ENCODE measurements around the gene SNAP47.

The SNAP47 gene

GRCh38 chr1:227794817-227795192 is 59.6 kb downstream of the SNAP47 start:
- TF ChIP-seq CTCF (IDR thresholded peaks at IDR 0.05; ENCODE audit: low read depth, low read length, missing control alignments), result no peak
- H3K4me3 ChIP-seq (ENCODE audit: low read depth, low read length), result no peak overlapping the region
- no peak for DNase-seq (ENCODE audit: low read depth)

GRCh38 chr1:227795732-227796131 is 60.5 kb downstream of the SNAP47 start:
- H3K4me3 ChIP-seq (ENCODE audit: low read depth, low read length), result no peak overlapping the region
- no peak for TF ChIP-seq CTCF (IDR thresholded peaks at IDR 0.05; ENCODE audit: low read depth, low read length, missing control alignments)
- no peak for DNase-seq (ENCODE audit: low read depth)

- TF ChIP-seq CTCF (IDR thresholded peaks at IDR 0.05; ENCODE audit: low read depth, low read length, missing control alignments), result no peak
- H3K4me3 ChIP-seq (ENCODE audit: low read depth, low read length), result no peak overlapping the region
- no peak for DNase-seq (ENCODE audit: low read depth)
Measured at GRCh38 chr1:227796359-227796915, 61.2 kb downstream of the SNAP47 start.

- H3K4me3 ChIP-seq (ENCODE audit: low read depth, low read length), result no peak overlapping the region
- no peak for DNase-seq (ENCODE audit: low read depth)
- no peak for TF ChIP-seq CTCF (IDR thresholded peaks at IDR 0.05; ENCODE audit: low read depth, low read length, missing control alignments)
Measured at GRCh38 chr1:227797144-227797543, 61.9 kb downstream of the SNAP47 start.

GRCh38 chr1:227797625-227798024 is 62.4 kb downstream of the SNAP47 start:
- no peak for TF ChIP-seq CTCF (IDR thresholded peaks at IDR 0.05; ENCODE audit: low read depth, low read length, missing control alignments)
- DNase-seq (ENCODE audit: low read depth), result no peak
- no peak overlapping the region for H3K4me3 ChIP-seq (ENCODE audit: low read depth, low read length)

GRCh38 chr1:227798078-227798802 is 63.0 kb downstream of the SNAP47 start:
- no peak for DNase-seq (ENCODE audit: low read depth)
- H3K4me3 ChIP-seq (ENCODE audit: low read depth, low read length), result no peak overlapping the region
- TF ChIP-seq CTCF (IDR thresholded peaks at IDR 0.05; ENCODE audit: low read depth, low read length, missing control alignments), result no peak

- DNase-seq (ENCODE audit: low read depth), result no peak
- TF ChIP-seq CTCF (IDR thresholded peaks at IDR 0.05; ENCODE audit: low read depth, low read length, missing control alignments), result no peak
- H3K4me3 ChIP-seq (ENCODE audit: low read depth, low read length), result no peak overlapping the region
Measured at GRCh38 chr1:227799756-227800155, 64.5 kb downstream of the SNAP47 start.

Data from GM12864 (cell line).